DOHH2 (cell line): ENCODE measurements around the gene ELAC2.

Experiments
- CTCF ChIP-seq: fragments of 200-600 bp; sonication (generic); IDR thresholded peaks from one replicate; pipeline ENCODE4 v1.5.1; 2014; ENCODE audit warnings: antibody characterized with exemption, mild to moderate bottlenecking, low read depth, low read length; ENCODE audit not compliant: poor library complexity, severe bottlenecking
- EZH2phosphoT487 ChIP-seq: fragments of 200-600 bp; sonication (generic); IDR thresholded peaks from 2 replicates; pipeline ENCODE4 v1.6.1; 2017; ENCODE audit warnings: borderline replicate concordance, mild to moderate bottlenecking, antibody characterized with exemption, low read length, moderate library complexity, mixed read lengths

- TF ChIP-seq CTCF, result no peak
- TF ChIP-seq EZH2phosphoT487, result no peak
These were observed 35.6 kb downstream of the ELAC2 start for GRCh38 chr17:12982224-12982623.
